ENCODE data around the gene DEAF1. TPM values are rescaled to one million over a fixed set of nuclear protein-coding genes. Genes with fewer than 3 reads are reported as not detected.
A peak's percentile ranks its signal among the peaks of the same experiment; 100 is the strongest.

DEAF1 gene
- total RNA-seq, 2 experiments from 2014 or later, result 39.0 to 40.1 TPM

DNA sequence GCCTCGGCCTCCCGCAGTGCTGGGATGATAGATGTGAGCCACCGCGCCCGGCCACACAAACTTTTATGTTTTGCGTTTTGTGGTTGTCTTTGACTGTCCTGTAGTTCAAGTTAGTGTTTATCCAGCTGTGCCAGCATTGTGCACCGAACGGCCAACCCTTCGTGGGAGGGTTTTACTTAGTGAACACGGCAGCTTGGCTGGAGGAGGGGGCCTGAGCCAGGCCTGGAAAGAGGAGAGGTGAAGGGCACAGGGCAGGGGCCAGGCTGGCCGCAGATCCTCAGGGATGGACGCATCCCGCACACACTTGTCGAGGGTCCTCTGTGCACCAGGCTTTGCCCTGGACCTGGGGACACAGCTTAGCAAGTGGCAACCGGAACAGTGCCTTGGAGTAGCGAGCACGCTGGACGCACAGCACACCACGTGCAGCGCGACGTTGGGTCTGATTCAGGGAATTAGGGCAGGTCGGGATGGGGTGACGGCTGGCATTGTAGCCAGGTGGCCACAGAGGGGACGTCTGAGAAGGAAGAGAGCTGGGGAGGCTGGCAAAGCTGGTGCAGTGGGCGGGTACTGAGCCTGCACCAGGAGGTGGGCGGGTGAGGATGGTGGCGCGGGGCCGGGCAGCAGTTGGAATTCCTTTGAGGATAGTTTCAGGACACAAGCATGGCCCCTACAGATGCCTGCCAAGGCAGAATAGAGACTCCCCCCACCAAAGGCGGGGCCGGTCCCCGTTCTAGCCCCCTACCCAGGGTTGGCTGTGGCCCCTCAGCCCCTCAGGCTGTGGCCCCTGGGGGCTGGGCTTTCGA lies 24.4 kb upstream of the DEAF1 start:
- no peak overlapping the region for H3K4me3 Mint-ChIP-seq
- peaks cover 2% of the 10 kb centered on the region for H3K9me3 Mint-ChIP-seq (ENCODE audit: low read depth)
- peaks cover 27% of the 10 kb centered on the region for H3K27me3 Mint-ChIP-seq
- H3K36me3 Mint-ChIP-seq, result no peaks in the 10 kb centered on the region
- DNase-seq, result no peak
- H3K27ac Mint-ChIP-seq, result no peak overlapping the region
- no peak for ATAC-seq
- CTCF ChIA-PET, result interaction anchor here (1.2 to 10.1 kb wide), 3 partner anchors 23 to 165 kb away, joined by 4 to 150 read pairs (median 5); partner anchors contain the start of gene TMEM80
- peaks cover 15% of the 10 kb centered on the region for H3K4me1 Mint-ChIP-seq

DNA sequence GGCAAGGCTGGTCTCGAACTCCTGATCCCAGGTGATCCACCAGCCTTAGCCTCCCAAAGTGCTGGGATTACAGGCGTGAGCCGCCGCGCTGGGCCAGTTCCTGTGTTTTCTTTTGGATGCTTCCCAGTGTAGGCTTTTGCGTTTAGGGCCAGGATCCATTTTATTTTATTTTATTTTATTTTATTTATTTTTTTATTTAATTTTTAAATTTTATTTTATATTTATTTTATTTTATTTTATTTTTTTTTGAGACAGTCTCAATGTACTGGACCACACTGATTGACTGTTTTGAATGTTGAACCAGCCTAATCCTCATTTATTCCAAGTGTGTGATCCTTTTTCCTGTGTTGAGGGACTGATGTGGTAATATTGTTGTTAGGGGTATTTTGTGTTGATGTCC lies 19.4 kb upstream of the DEAF1 start:
- CTCF ChIA-PET, result no interaction called here
- peaks cover 18% of the 10 kb centered on the region for H3K27me3 Mint-ChIP-seq
- H3K9me3 Mint-ChIP-seq (ENCODE audit: low read depth), result peaks cover 2% of the 10 kb centered on the region
- H3K4me1 Mint-ChIP-seq, result peaks cover 4% of the 10 kb centered on the region
- ATAC-seq (no peak), DNase-seq (no peak)
- no peaks in the 10 kb centered on the region for H3K36me3 Mint-ChIP-seq
- no peak overlapping the region for H3K4me3 Mint-ChIP-seq
- H3K27ac Mint-ChIP-seq, result no peak overlapping the region

DNA sequence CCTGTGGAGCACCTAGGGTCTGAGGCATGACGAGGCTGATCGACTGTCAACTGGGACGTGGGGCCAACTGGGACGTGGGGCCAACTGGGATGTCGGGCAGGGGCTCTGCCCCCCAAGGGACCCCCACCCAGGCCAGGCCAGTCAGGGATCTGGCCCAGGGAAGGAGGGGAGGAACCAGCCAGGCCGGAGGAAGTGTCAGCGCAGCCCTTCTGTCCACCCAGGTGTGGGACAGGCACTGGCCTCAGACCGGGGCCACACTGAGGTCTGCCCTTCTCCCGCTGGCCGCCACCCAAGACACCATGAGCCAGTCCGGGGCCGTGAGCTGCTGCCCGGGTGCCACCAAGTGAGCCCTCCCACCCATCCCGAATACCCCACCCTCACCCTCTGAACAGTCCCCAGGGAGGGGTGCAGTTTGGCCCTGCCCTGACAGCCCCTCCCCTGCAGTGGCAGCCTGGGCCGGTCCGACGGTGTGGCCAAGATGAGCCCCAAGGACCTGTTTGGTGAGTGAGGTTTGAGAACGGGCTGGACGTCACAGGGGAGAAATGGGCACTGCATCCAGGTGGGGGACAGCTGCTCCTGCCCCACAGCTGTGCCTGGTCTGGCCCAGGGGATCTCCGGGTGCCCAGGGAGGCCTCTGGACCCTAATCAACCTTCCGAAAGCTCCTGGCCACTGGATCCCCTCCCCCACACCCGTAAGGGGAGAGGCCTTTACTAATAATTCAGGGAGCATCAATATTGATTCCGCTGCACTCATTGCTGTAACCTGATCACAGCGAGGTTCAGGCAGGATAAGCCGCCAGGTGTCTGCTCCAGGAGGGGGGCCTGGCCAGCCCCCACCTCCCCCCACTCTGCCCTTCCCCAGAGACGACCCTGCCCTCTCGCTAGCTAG lies 14.3 kb upstream of the DEAF1 start:
- DNase-seq, result no peak
- Mint-ChIP-seq H3K4me3 (no peak overlapping the region), H3K9me3 (ENCODE audit: low read depth) (no peaks in the 10 kb centered on the region), H3K36me3 (no peaks in the 10 kb centered on the region), H3K27me3 (peaks cover 15% of the 10 kb centered on the region), H3K4me1 (peaks cover 4% of the 10 kb centered on the region), H3K27ac (no peak overlapping the region)
- CTCF ChIA-PET, result interaction anchor here (1.1 to 1.6 kb wide), 3 partner anchors 13 to 155 kb away, joined by 3 to 4 read pairs (median 4); no protein-coding TSS in a partner anchor
- ATAC-seq, result no peak

DNA sequence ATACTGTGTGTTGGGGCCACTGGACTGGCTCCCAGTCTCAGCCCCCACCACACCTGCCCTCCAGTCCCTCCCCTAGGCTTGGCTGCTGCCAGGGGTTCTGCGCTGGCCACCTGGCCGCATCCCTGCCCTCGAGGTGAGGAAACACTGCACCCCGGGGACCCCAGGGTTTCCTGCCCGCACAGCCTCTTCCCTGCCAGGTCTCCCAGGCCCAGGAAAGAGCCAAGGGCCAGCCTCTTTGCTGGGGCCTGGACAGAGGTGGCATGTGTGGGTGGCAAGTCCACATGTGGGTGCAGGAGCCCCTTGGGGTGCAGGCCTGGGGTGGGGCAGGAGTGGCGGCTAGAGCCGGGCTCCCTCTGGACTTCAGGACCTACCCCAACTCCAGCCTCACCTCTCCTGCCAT lies 13.5 kb upstream of the DEAF1 start:
- DNase-seq, result no peak
- CTCF ChIA-PET, result interaction anchor here (1.1 to 1.6 kb wide), 2 partner anchors 18 to 154 kb away, joined by 3 to 4 read pairs; no protein-coding TSS in a partner anchor

DNA sequence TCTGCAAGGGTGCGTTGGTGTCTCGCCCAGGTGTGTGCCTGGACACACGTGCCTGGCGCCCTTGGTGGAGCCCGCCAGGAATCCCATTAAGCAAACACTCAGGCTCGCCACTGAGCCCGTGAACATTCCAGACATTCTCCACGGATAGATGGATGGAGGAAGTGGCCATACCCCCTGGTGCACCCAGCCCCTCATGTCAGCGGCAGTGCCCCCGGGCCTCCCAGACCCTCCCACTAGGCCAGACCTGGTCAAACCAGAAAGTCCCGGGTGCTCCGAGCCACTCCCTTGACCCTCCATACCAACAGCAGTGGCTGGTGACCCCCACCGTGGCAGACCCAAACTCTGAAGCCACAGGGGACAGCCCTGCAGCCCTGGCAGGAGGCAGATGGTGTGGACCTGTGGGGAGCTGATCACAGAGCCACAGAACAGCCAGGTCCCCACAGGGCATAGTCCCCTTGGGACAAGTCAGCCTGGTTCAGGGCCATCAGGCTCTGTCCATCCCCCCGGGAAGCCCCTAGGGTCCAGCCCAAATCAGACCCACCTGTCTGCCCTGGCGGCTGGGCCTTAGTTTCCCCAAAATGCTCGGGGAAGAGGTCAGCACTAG lies 12.9 kb upstream of the DEAF1 start:
- DNase-seq, result no peak
- peaks cover 5% of the 10 kb centered on the region for H3K4me1 Mint-ChIP-seq
- H3K9me3 Mint-ChIP-seq (ENCODE audit: low read depth), result no peaks in the 10 kb centered on the region
- H3K36me3 Mint-ChIP-seq, result no peaks in the 10 kb centered on the region
- H3K4me3 Mint-ChIP-seq, result no peak overlapping the region
- no peak for ATAC-seq
- no peak overlapping the region for H3K27ac Mint-ChIP-seq
- CTCF ChIA-PET, result no interaction called here
- H3K27me3 Mint-ChIP-seq, result peaks cover 15% of the 10 kb centered on the region

More for the DNA sequence above, 13.5 kb upstream of the DEAF1 start:
- H3K27me3 Mint-ChIP-seq, result peaks cover 15% of the 10 kb centered on the region
- no peak for ATAC-seq
- H3K27ac Mint-ChIP-seq, result no peak overlapping the region
- H3K36me3 Mint-ChIP-seq, result no peaks in the 10 kb centered on the region
- peaks cover 5% of the 10 kb centered on the region for H3K4me1 Mint-ChIP-seq
- no peak overlapping the region for H3K4me3 Mint-ChIP-seq
- no peaks in the 10 kb centered on the region for H3K9me3 Mint-ChIP-seq (ENCODE audit: low read depth)

DNA sequence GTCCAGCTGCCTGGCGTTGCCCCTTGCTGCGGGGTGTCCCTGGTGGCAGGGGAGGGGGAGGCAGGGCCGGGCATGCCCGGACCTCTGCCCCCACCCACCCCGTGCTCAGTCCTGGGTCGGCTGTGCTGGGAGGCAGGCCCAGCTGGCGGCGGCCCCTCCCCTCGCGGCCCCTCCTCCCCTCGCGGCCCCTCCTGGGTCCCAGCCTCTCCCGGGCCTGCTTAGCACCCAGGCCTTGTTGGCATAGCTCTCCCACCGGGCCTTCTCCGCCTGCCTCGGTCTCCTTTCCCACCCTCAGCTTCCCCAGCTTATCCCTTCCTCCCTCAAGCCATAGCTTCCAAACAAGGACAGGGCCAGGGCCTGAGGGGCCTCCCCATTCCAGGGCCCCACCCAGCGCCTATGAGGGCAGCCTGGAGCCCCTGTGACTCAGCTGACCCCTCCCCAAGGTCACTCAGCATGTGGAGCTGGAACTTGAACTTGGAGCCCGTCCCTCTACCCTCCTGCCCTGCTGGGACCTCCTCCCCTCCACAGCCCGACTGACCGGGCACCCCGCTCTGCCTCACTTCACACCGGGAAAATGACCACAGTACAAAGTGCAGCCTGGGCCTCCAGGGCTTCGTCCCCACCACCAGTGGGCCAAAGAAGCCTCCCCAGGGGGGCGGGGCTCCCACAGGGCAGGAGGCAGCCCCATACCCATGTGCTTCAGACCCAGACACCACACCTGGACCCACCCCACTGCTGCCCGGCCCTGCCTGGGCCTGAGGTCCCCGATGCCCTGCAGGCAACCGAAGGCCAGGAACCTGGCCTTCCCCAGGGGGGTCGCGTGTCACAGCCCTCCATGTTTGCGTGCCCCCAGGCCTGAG lies 12.2 kb upstream of the DEAF1 start:
- CTCF ChIA-PET, result interaction anchor here (1.0 kb wide), 1 partner anchor 16 kb away, joined by 5 read pairs; no protein-coding TSS in a partner anchor
- DNase-seq, result no peak
- peaks cover 5% of the 10 kb centered on the region for H3K4me1 Mint-ChIP-seq
- peaks cover 15% of the 10 kb centered on the region for H3K27me3 Mint-ChIP-seq
- no peak overlapping the region for H3K27ac Mint-ChIP-seq
- ATAC-seq, result no peak
- H3K9me3 Mint-ChIP-seq (ENCODE audit: low read depth), result no peaks in the 10 kb centered on the region
- no peaks in the 10 kb centered on the region for H3K36me3 Mint-ChIP-seq
- no peak overlapping the region for H3K4me3 Mint-ChIP-seq

DNA sequence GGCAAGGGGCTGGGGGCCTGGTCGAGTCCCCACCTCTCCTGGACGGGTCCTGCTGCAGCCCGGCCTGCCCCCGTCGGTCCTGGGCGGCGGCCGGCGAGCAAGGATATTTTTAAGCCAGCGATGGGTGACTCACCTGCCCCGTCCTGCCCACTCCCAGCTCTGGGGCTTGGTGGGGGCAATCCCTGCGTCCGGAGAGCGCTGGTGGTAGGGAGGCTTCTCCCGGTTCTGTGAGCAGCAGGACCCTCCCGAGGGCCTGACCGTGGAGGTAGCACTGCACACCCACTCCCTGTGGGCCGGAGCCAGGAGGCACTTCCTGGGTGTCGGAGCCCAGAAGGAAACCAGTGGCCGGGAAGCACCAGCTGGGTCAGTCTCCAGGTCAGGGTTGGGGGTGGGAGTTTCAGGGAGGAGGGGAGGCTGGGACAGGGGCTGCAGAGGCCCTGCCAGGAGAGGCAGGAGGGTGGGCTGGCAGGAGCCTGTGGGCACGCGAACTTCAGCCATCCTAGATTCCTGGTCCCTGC lies 11.5 kb upstream of the DEAF1 start:
- Mint-ChIP-seq H3K9me3 (ENCODE audit: low read depth) (no peaks in the 10 kb centered on the region), H3K27me3 (peaks cover 15% of the 10 kb centered on the region), H3K4me1 (peaks cover 5% of the 10 kb centered on the region), H3K27ac (no peak overlapping the region), H3K36me3 (no peaks in the 10 kb centered on the region), H3K4me3 (no peak overlapping the region)
- ATAC-seq, result peak; percentile 12
- CTCF ChIA-PET, result interaction anchor here (1.0 kb wide), 1 partner anchor 17 kb away, joined by 5 read pairs; no protein-coding TSS in a partner anchor
- no peak for DNase-seq

DNA sequence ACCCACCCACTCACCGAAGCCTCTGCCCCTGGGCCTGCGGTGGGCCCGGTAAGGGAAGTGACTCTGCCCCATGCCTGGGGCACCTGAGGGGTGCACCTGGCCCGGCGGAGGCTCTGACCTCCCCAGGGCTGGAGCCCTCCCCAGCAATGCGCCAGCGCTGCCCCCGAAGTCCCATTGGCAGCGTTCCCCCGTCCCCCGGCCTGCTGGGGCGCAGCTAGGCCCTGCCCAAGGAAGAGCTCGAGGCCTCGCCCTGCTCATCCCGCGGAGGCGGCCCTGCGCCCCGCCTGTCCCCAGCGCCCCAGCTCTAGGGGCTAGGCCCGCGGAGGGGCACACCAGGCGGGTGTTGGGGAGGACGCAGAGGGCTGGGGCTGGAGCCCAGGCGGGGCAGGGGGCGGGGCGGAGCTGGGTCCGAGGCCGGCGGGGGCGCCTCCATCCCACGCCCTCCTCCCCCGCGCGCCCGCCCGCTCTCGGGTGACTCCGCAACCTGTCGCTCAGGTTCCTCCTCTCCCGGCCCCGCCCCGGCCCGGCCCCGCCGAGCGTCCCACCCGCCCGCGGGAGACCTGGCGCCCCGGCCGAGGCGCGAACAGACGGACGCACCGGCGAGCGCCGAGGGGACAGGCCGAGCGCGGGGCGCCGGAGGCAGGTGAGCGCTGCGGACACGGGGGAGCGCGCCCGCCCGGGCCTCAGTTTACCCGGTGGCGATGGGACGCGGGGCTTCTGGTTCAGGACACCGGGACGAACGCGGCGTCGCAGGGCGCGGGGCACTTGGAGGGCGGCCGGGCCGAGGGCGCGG lies 10.8 kb upstream of the DEAF1 start, which contains the start of gene EPS8L2:
Gene EPS8L2, plus strand, starts transcription at position 586 of the 793 bp plus-strand sequence. CDS start 3,177 bp downstream, outside the sequence.
- DNase-seq (no peak), ATAC-seq (peak; percentile 12)
- Mint-ChIP-seq H3K9me3 (ENCODE audit: low read depth) (no peaks in the 10 kb centered on the region), H3K36me3 (no peaks in the 10 kb centered on the region), H3K27ac (no peak within 1 kb of the TSS), H3K4me1 (peaks cover 2% of the 10 kb centered on the region), H3K27me3 (peaks cover 11% of the 10 kb centered on the region), H3K4me3 (no peak within 1 kb of the TSS)
- CTCF ChIA-PET, result interaction anchor here (1.5 kb wide), 1 partner anchor 9 kb away, joined by 7 read pairs; no protein-coding TSS in a partner anchor

DNA sequence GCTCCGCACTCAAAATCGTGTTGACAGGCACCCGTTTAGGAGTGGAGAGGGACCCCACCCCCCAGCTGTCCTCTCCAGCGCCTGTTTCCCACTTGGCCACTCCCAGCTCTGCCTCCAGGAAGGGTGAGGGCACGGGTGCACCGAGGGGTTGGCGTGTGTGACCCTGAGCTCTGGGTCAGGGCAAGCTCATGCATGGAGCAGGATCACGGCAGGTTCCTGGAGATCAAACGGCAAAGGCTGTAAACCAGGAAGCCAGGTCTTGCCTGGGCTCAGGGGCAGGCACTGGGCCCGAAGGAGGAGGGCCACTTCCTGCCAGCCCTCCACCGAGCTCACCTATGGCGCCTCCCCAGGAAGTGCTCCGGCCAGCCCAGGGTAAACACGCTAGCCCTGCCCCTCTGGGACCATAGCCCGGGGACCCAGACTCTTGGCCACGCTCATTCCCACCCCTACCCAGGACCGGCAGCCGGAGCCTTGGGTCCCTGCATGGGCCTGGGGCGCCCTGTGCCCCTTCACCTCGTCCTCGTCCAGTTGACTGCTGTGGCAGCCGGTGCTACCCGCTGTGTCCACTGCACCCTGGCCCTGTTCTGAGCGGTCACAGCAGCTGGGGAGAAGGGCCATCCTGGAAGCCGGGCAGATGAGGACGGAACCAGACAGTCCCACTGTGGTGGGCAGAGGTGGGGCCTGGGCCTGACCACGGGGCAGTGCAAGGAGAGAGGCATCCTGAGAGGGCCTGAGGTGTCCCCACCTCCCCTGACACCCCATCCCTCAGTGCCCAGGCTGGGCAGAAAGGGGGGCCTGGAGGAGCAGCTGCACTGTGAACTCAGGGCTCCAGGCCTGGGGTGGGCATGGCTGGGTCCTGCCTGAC lies 10.0 kb upstream of the DEAF1 start:
- H3K4me1 Mint-ChIP-seq, result peaks cover 2% of the 10 kb centered on the region
- H3K9me3 Mint-ChIP-seq (ENCODE audit: low read depth), result no peaks in the 10 kb centered on the region
- no peak overlapping the region for H3K27ac Mint-ChIP-seq
- H3K36me3 Mint-ChIP-seq, result peaks cover 2% of the 10 kb centered on the region
- CTCF ChIA-PET, result interaction anchor here (0.8 to 1.5 kb wide), 3 partner anchors 9 to 53 kb away, joined by 3 to 7 read pairs (median 3); no protein-coding TSS in a partner anchor
- DNase-seq (no peak), ATAC-seq (no peak)
- H3K27me3 Mint-ChIP-seq, result peaks cover 10% of the 10 kb centered on the region
- no peak overlapping the region for H3K4me3 Mint-ChIP-seq

DNA sequence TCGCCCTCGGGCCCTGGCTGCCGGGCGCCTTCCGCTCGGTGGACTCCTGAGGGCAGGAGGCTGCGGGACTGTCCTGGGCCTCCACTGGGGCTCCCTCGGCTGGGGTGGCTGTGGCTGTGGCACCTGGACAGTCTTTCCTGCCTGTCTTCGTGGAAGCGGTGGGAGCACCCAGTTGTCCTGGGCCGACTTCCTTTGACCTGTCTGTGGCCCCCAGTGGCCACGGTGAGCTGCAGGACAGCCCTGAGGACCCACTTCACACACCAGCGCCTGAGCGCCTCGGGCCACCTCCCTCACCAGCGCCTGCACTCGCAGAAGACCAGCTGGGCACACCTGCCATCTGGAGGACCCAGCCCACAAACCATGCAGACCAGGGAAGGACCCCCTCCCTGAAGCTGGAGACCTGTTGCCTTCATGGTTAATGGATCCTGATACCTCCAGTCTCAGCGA lies 9.2 kb upstream of the DEAF1 start:
- Mint-ChIP-seq H3K4me1 (peaks cover 2% of the 10 kb centered on the region), H3K27me3 (peaks cover 10% of the 10 kb centered on the region), H3K27ac (no peak overlapping the region), H3K9me3 (ENCODE audit: low read depth) (no peaks in the 10 kb centered on the region), H3K36me3 (peaks cover 2% of the 10 kb centered on the region), H3K4me3 (no peak overlapping the region)
- no peak for ATAC-seq
- CTCF ChIA-PET, result interaction anchor here (0.8 to 1.5 kb wide), 4 partner anchors 8 to 52 kb away, joined by 3 to 7 read pairs (median 3); no protein-coding TSS in a partner anchor
- DNase-seq, result no peak

DNA sequence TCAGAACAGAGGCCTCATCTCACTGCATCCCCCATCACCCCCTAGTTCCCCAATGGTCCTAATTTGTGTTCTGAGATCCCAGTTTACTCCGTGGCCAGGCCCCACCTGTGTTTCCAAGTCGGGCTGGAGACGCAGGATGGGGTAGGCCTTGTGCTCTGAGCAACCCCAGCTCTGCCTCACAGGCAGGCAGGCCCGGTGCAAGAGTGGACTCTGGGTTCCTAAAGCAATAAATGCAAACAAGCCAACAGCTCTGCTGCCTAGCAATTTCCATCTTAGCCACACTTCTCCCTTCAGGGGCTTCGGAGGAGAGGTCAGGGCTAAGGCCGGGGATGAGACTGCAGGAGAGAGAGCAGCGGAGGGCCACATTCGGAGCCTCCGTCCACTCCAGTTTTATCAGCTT lies 8.5 kb upstream of the DEAF1 start:
- CTCF ChIA-PET, result interaction anchor here (1.2 to 1.3 kb wide), 3 partner anchors 13 to 19 kb away, joined by 3 read pairs; no protein-coding TSS in a partner anchor
- Mint-ChIP-seq H3K27me3 (peaks cover 10% of the 10 kb centered on the region), H3K4me3 (no peak overlapping the region), H3K27ac (no peak overlapping the region), H3K9me3 (ENCODE audit: low read depth) (no peaks in the 10 kb centered on the region), H3K36me3 (peaks cover 2% of the 10 kb centered on the region), H3K4me1 (peaks cover 2% of the 10 kb centered on the region)
- DNase-seq, result no peak
- ATAC-seq, result no peak

Data from activated CD8-positive, alpha-beta memory T cell treated with anti-CD3 and anti-CD28 coated beads, Interleukin-2, amount 10 ng/mL, durations not matched to agents 7 days and 5 days (primary cell).